GM19025 (cell line): ENCODE data around the gene PAPLN.

Experiments
- ATAC-seq: cut with Tn5 transposase; IDR thresholded peaks from one replicate; pipeline ENCODE4 v1.9.1; 2021; ENCODE audit warnings: mild to moderate bottlenecking, low read depth, moderate library complexity; ENCODE audit not compliant: unreplicated experiment

Gene PAPLN

GRCh38 chr14:73244541-73245290 is 7.4 kb downstream of the PAPLN start:
- ATAC-seq: no peak

- peak; percentile 67 for ATAC-seq
Measured at GRCh38 chr14:73245480-73246325, 8.4 kb downstream of the PAPLN start.

- no peak for ATAC-seq
Measured at GRCh38 chr14:73246387-73247150, 9.3 kb downstream of the PAPLN start.

GRCh38 chr14:73248108-73248868 is 11.0 kb downstream of the PAPLN start:
- ATAC-seq: no peak

GRCh38 chr14:73249108-73249507 is 11.8 kb downstream of the PAPLN start:
- ATAC-seq: no peak

- no peak for ATAC-seq
Measured at GRCh38 chr14:73249564-73250316, 12.4 kb downstream of the PAPLN start.

- no peak for ATAC-seq
Measured at GRCh38 chr14:73250317-73250713, 13.0 kb downstream of the PAPLN start.

GRCh38 chr14:73250781-73251500 is 13.6 kb downstream of the PAPLN start:
- ATAC-seq: no peak

GRCh38 chr14:73251516-73252215 is 14.4 kb downstream of the PAPLN start:
- ATAC-seq: no peak

GRCh38 chr14:73252491-73253322 is 15.4 kb downstream of the PAPLN start:
- ATAC-seq: no peak

GRCh38 chr14:73253323-73253610 is 16.0 kb downstream of the PAPLN start:
- no peak for ATAC-seq

GRCh38 chr14:73253721-73254120 is 16.4 kb downstream of the PAPLN start:
- ATAC-seq: no peak

- no peak for ATAC-seq
Measured at GRCh38 chr14:73254247-73255004, 17.1 kb downstream of the PAPLN start.

GRCh38 chr14:73255005-73255400 is 17.7 kb downstream of the PAPLN start:
- no peak for ATAC-seq

- ATAC-seq: no peak
Measured at GRCh38 chr14:73255693-73256225, 18.5 kb downstream of the PAPLN start.

GRCh38 chr14:73258076-73258475 is 20.8 kb downstream of the PAPLN start:
- no peak for ATAC-seq
